ENCODE data around the gene PTGIS.

PTGIS gene

DNA sequence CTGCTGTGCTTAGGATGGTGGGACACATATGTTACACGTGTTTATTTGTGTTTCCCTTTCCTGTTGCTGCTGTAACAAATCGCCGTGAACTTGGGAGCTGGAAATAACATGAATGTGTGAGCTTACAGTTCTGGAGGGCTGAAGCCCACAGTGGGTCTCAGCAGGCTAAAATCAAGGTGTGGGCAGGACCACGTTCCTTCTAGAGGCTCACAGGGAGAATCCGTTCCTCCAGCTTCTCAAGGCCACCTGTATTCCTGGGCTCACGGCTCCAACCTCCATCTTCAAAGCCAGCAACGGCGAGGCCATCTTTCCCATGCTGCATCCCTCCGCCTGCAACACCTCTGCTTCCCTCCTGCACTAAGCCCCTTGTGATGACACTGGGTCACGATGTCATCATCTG, 27.4 kb upstream of the PTGIS start:
- DNase-seq = no peak

DNA sequence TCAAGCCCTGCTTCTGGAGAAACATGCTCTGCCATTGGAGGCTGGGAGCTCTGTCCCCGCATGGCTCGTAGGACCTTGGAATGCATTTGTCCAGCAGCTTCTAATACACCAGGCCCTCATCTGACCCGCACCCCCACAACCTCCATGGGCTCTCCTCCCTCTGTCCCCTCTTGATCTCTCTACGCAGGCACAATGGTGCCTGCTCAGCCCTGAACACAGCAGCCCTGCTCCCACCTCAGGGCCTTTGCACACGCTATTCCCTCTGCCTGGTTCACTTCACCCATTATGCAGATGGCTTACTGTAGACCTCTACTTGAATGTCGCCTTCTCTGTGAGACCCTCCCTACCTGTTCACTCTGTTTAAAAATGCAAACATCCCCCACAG, 27.0 kb upstream of the PTGIS start:
- no peak for DNase-seq

DNA sequence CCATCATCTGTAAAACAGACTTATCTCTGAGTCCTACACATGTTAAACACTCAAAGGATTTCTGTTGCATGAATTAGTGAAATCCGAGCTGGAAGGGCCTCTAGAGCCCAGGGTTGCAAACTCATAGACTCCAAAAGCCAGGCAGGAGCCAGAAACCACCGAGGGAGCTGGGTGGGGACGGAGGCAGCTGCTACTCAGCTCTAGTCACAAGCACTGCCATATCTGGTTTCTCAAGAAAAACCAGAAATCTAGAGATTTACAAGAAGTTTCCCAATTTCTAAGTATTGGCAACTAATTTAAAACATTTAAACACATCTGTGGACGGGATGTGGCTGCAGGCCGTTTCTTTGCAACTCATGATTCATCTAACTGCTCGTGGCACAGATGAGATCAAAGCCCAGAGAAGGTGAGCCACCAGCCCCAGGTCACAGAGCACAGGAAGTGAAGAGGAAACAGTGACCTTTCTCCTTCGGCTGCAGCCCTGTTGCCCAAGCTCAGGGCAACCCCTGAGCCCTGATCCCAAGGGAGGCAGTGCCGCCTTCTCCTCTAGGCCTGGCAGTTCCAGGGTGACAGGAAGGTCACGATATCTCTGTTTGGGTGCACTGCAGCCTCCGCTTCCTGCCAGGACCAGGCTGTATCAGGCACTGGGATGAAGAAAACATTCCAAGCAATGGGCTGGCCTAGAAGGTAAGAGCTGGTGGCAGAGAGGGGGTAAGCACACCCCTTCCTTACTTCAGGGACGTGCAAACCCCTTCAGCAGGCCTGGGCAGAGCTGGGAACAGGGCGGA, 26.4 kb upstream of the PTGIS start:
- no peak for DNase-seq

GRCh38 chr20:49593466-49594142, 25.7 kb upstream of the PTGIS start:
- DNase-seq = no peak

GRCh38 chr20:49592120-49592519, 24.2 kb upstream of the PTGIS start:
- no peak for DNase-seq

GRCh38 chr20:49591217-49591865, 23.4 kb upstream of the PTGIS start:
- DNase-seq = no peak

- DNase-seq = no peak
Observed at GRCh38 chr20:49590163-49591017, 22.5 kb upstream of the PTGIS start.

DNA sequence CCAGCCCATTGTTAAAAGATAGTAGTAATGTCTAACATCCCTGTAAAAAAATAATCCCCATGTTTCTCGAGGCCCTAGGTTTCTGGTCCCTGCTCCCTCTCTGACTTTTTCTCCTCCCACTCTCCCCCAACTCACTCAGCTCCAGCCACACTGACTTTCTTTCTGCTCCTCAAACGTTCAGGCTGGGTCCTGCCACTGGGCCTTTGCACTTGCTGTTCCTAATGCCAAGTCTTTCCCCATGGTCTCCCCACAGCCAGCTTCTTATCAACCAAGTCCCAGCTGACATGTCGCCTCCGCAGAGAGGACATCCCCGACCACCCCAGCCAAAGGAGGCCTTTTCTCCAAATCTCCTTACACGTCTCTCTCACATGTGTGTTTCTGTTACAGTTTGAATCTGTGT, 21.8 kb upstream of the PTGIS start:
- no peak for DNase-seq

DNA sequence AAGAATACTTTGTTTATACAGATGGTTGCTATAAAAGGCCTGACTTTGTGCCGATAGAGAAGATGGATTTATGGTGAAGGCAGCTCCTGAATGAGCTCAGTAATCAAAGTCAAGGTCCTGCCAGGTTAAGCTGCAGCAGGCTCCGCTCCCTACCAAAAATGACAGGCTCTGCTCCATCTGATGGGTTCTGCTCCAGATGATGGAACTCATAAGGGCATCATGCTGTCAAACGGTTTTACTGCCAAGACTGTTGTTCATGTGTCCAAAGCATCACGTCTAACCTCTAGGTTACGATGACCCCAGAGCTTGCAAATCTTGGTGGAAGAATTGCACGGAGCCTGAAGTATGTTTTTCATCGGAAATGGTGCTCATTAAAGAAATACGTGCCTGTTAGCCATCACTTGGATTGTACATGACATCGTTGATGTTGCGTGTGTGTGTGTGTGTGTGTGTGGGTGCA, 19.2 kb upstream of the PTGIS start:
- DNase-seq = no peak

GRCh38 chr20:49585585-49586245, 17.8 kb upstream of the PTGIS start:
- DNase-seq = no peak

DNA sequence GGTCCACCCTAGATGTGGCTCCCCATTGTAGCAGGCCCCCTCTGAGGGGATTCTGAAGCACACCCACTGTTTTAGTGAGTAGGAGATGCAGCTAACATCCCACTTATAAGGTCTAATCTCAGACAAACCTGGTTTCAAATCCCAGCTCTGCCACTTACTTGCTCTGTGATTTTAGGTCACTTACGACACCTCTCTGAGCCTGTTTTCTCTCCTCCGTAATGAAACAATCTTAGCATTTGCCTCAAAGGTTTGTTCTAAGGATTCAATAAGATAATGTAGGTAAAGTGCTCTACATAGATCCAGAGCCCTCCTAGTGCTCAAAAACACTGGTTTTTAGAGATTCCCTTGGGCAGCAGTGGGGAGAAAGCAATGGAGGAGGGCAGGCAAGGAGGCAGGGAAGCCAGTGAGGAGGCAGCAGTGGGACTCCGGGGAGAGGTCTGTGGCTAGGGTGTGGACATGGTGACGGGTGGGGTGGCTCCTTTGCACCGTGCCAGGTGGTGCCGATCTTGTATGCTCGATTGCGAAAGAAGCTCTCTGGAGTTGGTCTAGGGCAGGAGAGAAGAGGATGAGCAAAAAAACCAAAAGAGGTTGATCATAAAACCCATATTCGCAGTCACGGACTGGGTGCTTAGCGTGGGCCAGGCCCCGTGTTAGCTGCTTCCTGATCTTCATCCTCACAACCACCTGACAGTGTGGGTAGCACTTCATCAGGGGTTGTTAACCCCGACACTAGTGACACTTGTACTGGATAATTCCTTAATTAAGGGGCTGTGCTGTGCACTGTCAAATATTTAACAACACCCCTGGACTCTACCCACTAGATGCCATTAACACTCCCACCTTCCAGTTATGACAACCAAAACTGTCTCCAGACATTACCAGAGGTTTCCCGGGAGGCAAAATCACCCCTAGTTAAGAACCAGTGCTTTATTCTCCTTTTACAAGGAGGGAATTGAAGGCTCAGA, 16.8 kb upstream of the PTGIS start:
- DNase-seq = no peak

- DNase-seq = no peak
Observed at GRCh38 chr20:49583669-49584417, 15.9 kb upstream of the PTGIS start.

DNA sequence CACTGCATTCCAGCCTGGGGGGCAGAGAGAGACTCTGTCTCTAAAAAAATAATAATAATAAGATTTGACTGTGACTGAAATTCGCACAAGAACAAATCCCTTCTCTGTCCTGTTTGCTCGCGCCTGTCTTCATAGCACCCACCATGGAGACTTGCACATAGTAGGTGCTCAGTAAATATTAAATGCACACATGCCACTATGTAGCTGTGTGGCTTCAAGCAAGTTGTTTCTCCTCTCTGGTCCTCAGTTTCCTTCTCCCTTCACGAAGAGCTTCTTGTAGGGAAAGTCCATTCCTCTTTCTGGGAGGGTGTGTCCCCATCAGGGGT, 15.4 kb upstream of the PTGIS start:
- DNase-seq = no peak

DNA sequence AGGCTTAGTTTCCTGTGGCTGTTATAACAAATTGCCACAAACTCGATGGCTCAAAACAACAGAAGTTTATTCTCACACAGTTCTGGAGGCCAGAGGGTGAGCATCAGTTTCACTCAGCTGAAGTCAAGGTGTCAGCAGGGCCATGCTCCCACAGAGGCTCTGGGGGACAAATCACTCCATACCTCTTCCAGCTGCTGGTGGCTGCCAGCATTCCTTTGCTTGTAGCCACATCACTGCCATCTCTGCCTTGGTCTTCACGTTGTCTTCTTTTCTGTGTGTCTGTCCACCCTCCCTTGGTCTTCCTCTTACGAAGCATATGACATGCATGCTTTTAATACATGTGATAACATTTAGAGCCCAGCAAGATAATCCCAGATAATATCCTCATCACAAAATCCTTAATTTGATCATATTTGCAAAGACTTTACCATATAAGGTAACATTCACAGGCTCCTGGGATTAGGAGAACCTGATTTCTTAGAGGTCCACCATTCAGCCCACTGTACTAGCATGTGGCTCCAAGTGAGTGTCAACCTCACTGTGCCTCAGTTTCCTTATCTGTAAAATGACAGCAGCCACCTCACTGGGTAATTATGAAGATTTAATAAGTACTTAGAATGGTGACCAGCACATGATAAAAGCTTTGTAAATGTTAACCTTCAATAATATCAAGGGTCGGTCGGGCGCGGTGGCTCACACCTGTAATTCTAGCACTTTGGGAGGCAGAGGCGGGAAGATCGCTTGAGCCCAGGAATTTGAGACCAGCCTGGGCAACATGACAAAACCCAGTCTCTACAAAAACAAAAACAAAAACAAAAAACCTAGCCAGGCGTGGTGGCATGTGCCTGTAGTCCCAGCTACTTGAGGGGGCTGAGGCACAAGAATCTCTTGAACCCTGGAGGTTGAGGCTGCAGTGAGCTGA, 14.7 kb upstream of the PTGIS start:
- no peak for DNase-seq

- DNase-seq = no peak
Observed at GRCh38 chr20:49581482-49581881, 13.5 kb upstream of the PTGIS start.

GRCh38 chr20:49580813-49581174, 12.9 kb upstream of the PTGIS start:
- no peak for DNase-seq

GRCh38 chr20:49579874-49580812, 12.2 kb upstream of the PTGIS start:
- DNase-seq = no peak

DNA sequence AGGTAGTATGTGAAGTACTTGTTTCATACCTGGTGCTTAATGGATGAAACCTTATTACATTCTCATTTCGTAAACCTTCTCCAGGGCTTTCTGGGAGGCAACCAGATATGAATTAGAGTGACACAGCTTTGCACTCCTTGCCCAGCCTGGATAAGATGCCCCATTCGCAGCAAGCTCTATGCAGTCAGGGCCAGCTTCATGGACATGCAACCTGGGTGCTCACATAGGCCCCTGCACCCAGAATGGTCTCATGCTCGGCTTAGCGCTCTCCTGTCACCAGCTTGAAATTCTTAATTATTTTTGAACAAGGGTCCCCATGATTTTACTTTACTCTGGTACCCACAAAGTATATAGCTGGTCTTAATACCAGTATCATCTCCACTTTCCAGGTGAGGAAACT, 11.3 kb upstream of the PTGIS start:
- no peak for DNase-seq

Measured in NCI-H748 treated with DMSO at 0.1 percent for 48 hours (cell line).